ENCODE data around the gene SDR42E2.
"Not testable (repeated sequence)": the region's sequence is repeated elsewhere in the genome, so short reads cannot be mapped to it uniquely, and the experiment has no call there.

SDR42E2 gene

DNA sequence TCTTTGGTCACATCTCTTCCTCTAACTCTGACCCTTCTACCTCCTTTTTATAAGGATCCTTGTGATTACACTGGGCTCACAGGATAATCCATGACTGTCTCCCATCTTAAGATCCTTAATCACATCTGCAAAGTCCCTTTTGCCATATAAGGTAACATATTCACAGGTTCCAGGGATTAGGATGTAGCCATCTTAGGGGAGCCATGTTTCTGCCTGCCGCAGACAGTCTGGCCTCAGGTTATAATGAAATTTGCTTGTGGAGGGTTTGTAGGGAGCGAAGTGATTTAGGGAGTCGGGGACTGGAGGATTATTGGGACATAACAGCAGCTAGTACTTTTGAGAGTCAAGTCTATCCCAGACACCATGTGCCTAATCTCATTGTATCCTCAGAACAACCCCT lies 51.5 kb downstream of the SDR42E2 start:
- H3K4me3 ChIP-seq (ENCODE audit: low read length): no peak overlapping the region
- DNase-seq (ENCODE audit: low read depth): no peak
- TF ChIP-seq, protein P1, sequence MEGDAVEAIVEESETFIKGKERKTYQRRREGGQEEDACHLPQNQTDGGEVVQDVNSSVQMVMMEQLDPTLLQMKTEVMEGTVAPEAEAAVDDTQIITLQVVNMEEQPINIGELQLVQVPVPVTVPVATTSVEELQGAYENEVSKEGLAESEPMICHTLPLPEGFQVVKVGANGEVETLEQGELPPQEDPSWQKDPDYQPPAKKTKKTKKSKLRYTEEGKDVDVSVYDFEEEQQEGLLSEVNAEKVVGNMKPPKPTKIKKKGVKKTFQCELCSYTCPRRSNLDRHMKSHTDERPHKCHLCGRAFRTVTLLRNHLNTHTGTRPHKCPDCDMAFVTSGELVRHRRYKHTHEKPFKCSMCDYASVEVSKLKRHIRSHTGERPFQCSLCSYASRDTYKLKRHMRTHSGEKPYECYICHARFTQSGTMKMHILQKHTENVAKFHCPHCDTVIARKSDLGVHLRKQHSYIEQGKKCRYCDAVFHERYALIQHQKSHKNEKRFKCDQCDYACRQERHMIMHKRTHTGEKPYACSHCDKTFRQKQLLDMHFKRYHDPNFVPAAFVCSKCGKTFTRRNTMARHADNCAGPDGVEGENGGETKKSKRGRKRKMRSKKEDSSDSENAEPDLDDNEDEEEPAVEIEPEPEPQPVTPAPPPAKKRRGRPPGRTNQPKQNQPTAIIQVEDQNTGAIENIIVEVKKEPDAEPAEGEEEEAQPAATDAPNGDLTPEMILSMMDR (conservative IDR thresholded peaks at IDR 0.05; ENCODE audit: low read depth, low read length): no peak

GRCh38 chr16:22214402-22214801 lies 52.1 kb downstream of the SDR42E2 start:
- no peak overlapping the region for H3K4me3 ChIP-seq (ENCODE audit: low read length)
- no peak for DNase-seq (ENCODE audit: low read depth)
- TF ChIP-seq, protein P1 (conservative IDR thresholded peaks at IDR 0.05; ENCODE audit: low read depth, low read length): no peak

DNA sequence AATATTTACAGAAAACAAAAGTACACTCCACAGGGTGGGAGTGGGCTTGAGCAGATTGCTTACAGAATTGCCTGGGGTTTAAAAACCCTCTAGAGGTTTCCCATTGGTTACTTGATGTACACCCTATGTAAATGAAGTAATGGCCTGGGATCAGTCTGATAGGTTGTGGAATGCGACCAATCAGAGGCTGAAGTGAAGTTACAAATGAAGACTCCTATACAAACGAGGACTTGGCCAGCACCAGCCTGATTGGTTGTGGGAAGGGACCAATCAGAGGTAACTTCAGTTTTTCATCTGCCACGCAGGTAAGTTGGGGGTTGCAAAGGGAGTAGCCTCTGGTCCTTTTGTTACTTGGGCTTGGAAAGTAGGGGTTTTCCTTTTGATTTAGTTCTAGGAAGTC lies 52.6 kb downstream of the SDR42E2 start:
- no peak for DNase-seq (ENCODE audit: low read depth)
- TF ChIP-seq, protein P1 (conservative IDR thresholded peaks at IDR 0.05; ENCODE audit: low read depth, low read length): no peak
- no peak overlapping the region for H3K4me3 ChIP-seq (ENCODE audit: low read length)

DNA sequence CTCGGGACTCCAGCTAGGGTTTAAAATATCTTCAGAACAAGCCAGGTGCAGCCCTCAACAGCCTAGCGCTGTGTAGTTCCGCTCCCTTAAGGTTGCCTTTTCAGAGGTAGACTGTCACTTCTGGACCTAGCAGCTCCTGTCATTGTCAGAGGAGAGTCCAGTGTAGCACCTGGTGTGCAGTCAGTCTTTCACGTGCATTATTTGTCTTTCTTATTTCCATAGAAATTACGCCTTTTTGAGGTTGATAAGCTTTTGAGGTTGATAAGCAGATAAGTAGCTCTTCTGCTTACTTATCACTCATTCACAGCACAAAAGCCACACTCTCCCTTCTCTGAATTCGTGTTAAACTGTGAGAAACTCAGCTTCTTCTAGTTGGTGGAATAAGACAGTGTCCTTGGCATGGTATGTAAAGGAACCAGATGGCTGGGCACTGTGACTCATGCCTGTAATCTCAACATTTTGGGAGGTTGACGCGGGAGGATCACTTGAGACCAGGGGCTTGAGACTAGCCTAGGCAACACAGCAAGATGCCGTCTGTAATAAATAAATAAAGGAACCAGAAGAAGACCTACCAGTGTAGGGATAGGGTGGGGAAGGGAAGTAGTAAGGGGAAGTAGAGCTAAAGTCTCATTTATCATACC lies 54.0 kb downstream of the SDR42E2 start:
- no peak overlapping the region for H3K4me3 ChIP-seq (ENCODE audit: low read length)
- TF ChIP-seq, protein P1 (conservative IDR thresholded peaks at IDR 0.05; ENCODE audit: low read depth, low read length): no peak
- no peak for DNase-seq (ENCODE audit: low read depth)

GRCh38 chr16:22216832-22217225 lies 54.5 kb downstream of the SDR42E2 start:
- not testable (repeated sequence) for DNase-seq (ENCODE audit: low read depth); H3K4me3 ChIP-seq (ENCODE audit: low read length)

DNA sequence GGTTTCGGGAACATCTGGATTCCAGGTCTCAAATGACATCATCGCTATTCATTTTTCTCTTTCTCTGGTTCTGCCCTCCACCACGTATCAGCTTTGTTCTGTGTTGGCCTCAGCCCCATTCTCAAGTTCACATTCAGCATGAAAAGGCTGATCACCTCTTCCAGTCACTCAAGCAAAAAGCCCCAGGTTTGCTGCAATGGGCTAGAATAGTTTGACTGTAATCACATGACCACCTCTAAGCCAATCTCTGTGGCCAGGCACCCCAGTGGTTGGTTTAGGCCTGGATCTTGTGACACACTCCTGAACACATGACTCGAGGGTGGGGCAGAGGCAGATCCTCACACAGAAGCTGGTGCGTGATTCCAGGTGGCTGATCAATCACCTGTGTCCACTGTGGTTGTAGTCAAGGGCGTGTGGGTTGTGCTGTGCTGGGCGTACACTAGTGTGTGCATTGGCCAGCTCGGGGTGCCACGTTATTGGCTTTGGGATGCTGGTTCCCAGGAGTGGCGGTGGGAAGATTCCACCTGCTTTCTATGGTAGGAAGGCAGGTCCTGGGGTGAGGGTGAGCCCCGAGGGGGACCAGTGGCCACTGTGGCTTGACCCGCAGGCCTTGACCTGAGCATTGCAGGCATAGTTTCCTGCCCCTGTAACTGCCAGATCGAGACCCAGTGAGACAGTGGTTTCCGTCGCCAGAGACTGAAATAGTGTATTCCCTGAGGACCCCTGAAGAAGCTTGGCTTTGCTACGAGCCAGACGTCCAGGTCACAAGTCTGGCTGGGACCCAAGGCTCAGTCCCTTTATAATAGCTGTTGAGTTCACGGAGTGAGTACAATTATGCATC lies 55.8 kb downstream of the SDR42E2 start:
- TF ChIP-seq, protein P1 (conservative IDR thresholded peaks at IDR 0.05; ENCODE audit: low read depth, low read length): no peak
- DNase-seq (ENCODE audit: low read depth): no peak

GRCh38 chr16:22219389-22220068 lies 57.2 kb downstream of the SDR42E2 start:
- no peak for DNase-seq (ENCODE audit: low read depth)
- TF ChIP-seq, protein P1 (conservative IDR thresholded peaks at IDR 0.05; ENCODE audit: low read depth, low read length): no peak
- H3K4me3 ChIP-seq (ENCODE audit: low read length): no peak overlapping the region

More for the DNA sequence above, 55.8 kb downstream of the SDR42E2 start:
- H3K4me3 ChIP-seq (ENCODE audit: low read length): no peak overlapping the region
